Colonic mucosa (tissue), 4 donors: ENCODE measurements around the gene SLC6A19. TPM values are rescaled to one million over a fixed set of nuclear protein-coding genes. Genes with fewer than 3 reads are reported as not detected.

Experiments
- DNase-seq: peaks from one replicate; pipeline ENCODE4 v3.0.0-alpha.2; 2020
- H3K27ac ChIP-seq: fragments of 200-600 bp; one replicate; pipeline ENCODE4 v1.8.0; 2021
- H3K27me3 ChIP-seq: fragments of 200-600 bp; one replicate; pipeline ENCODE4 v1.8.0; 2021
- H3K36me3 ChIP-seq: fragments of 200-600 bp; one replicate; pipeline ENCODE4 v1.8.0; 2021
- H3K4me1 ChIP-seq: fragments of 200-600 bp; one replicate; pipeline ENCODE4 v1.8.0; 2021; ENCODE audit warnings: mild to moderate bottlenecking
- H3K4me3 ChIP-seq: fragments of 200-600 bp; one replicate; pipeline ENCODE4 v1.8.0; 2021
- H3K9ac ChIP-seq, 2 donors: one replicate each; pipeline ENCODE4 v1.7.0; 2013; ENCODE audit warnings: control low read depth in 2 of 2, low read depth in 2 of 2, low read length in 2 of 2
- H3K9me3 ChIP-seq: fragments of 200-600 bp; one replicate; pipeline ENCODE4 v1.8.0; 2021
- intact Hi-C: fragments of 100-400 bp; cut with DNase I; formaldehyde crosslinking; loops from one replicate; pipeline ENCODE4 v1.14.1; 2022
- total RNA-seq, 2 donors: library from RNA; stranded (reverse); fragmentation: NEBNext Ultra II Directional in 1 of 2; extraction: Animal tissue kit (Norgen Biotek cat#: 25700) in 1 of 2; gene quantifications; one replicate each; pipeline ENCODE4 v1.2.1, GENCODE V29; 2021
- TF ChIP-seq, protein P1 (sequence below): fragments of 200-600 bp; IDR thresholded peaks from one replicate; pipeline ENCODE4 v1.8.0; 2022; ENCODE audit warnings: antibody characterized with exemption, mild to moderate bottlenecking
- donor health status: healthy.
- donor health status: DM: no; HTN: no; CAD: no.
- donor health status: DM: no; HTN: no; CAD: no.

Gene SLC6A19
- total RNA-seq, 2 donors from 2014 or later: 0.67 to 56.2 TPM

DNA sequence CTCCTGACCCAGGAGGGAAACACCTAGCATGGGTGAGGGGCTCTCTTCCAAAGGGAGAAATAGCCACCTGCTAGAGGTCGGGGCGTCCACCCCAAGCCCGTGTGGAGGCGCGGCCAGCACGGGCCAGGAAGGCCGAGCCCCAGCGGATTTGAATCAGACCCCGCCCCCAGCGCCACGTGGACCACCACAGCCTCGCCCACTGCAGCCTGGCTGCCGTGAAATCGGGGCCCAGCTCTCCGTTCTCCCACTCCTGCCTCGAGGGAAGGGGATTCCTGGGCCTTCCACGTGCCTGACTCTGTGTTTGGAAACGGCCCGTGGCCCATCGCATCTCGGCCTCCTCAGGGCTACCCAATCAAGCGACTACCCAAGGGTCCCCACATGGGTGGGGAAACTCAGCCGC lies 55.4 kb downstream of the SLC6A19 start:
- TF ChIP-seq, protein P1, sequence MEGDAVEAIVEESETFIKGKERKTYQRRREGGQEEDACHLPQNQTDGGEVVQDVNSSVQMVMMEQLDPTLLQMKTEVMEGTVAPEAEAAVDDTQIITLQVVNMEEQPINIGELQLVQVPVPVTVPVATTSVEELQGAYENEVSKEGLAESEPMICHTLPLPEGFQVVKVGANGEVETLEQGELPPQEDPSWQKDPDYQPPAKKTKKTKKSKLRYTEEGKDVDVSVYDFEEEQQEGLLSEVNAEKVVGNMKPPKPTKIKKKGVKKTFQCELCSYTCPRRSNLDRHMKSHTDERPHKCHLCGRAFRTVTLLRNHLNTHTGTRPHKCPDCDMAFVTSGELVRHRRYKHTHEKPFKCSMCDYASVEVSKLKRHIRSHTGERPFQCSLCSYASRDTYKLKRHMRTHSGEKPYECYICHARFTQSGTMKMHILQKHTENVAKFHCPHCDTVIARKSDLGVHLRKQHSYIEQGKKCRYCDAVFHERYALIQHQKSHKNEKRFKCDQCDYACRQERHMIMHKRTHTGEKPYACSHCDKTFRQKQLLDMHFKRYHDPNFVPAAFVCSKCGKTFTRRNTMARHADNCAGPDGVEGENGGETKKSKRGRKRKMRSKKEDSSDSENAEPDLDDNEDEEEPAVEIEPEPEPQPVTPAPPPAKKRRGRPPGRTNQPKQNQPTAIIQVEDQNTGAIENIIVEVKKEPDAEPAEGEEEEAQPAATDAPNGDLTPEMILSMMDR: no peak
- DNase-seq: no peak
- intact Hi-C loops: no loop called here
- Histone ChIP-seq H3K27ac (no peak overlapping the region), H3K36me3 (no peaks in the 10 kb centered on the region), H3K9me3 (no peaks in the 10 kb centered on the region), H3K4me1 (no peaks in the 10 kb centered on the region), H3K4me3 (no peak overlapping the region), H3K9ac (no peak overlapping the region), H3K27me3 (no peaks in the 10 kb centered on the region)

DNA sequence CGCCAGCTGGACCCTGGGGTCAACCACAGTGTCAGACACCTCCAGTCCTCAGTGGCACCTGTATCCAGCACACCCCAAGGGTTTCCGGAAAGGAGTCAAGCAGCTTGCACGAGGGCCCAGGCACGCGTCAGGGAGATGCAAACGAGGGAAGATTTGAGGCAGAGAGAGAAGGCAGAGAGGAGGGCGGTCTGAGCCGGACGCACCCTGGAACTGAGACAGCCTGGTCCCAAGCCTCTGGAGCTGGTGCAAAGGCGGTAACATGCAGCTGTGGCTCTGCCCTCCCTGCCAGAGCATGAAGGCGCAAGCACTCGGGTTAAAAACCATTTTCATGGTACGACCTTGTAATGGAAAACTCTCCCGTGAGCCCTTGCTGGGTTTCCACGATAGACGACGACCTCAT lies 56.0 kb downstream of the SLC6A19 start:
- no peaks in the 10 kb centered on the region for H3K27me3 ChIP-seq
- no peak overlapping the region for H3K9ac ChIP-seq
- no peak overlapping the region for H3K27ac ChIP-seq
- no peak for DNase-seq
- TF ChIP-seq, protein P1: no peak
- intact Hi-C loops: no loop called here
- H3K9me3 ChIP-seq: no peaks in the 10 kb centered on the region
- no peaks in the 10 kb centered on the region for H3K36me3 ChIP-seq
- H3K4me1 ChIP-seq: no peaks in the 10 kb centered on the region
- H3K4me3 ChIP-seq: no peak overlapping the region

DNA sequence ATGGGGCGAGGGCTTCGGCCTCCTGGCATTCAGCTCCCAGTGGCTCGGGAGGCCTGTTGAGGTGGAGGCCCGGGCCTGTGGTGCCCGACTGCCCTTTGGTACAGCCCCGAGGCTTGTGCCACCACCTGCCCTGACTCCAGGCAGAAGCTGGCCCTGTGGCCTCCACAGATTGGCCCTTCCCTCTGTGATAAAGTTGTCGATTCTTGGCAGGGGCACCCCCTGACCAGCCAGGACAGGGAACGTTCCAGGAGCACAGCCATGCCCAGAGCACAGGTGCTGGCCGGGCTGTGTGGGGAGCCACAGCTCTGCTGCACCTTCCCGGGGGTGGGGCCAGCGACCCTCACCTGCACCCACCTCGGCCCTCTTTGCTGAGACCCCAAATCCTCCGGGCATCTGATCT lies 56.4 kb downstream of the SLC6A19 start:
- no peak overlapping the region for H3K9ac ChIP-seq
- no peaks in the 10 kb centered on the region for H3K9me3 ChIP-seq
- TF ChIP-seq, protein P1: no peak
- no peaks in the 10 kb centered on the region for H3K27me3 ChIP-seq
- no peak overlapping the region for H3K27ac ChIP-seq
- no peaks in the 10 kb centered on the region for H3K36me3 ChIP-seq
- intact Hi-C loops: no loop called here
- no peak overlapping the region for H3K4me3 ChIP-seq
- DNase-seq: no peak
- H3K4me1 ChIP-seq: no peaks in the 10 kb centered on the region

DNA sequence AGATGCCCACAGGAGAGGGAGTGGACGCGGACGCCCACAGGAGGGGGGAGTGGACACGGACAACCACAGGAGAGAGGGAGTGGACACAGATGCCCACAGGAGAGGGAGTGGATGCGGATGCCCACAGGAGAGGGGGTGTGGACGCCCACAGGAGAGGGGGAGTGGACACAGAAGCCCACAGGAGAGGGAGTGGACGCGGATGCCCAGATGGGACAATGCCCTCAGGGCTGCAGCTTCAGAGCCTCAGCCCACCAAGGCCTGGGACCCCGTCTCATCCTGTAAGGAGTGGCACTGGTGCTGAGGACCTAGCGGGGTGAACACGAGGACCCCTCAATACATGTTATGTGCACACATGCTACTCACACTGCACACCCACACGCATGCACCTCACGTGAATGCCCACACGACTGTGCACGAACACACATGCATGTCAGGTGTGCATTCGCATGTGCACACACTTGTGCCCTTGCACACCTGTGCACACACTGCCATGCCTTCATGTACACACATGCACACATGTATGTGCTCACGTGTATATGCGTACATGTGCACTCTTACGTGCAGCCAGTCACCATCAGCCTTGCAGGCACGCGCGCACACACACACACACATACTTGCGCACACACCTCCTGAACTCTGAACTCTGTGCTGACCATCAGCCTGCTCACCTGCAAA lies 58.5 kb downstream of the SLC6A19 start:
- intact Hi-C loops: no loop called here
- Histone ChIP-seq H3K9me3 (no peaks in the 10 kb centered on the region), H3K27me3 (no peaks in the 10 kb centered on the region), H3K4me3 (no peak overlapping the region), H3K36me3 (no peaks in the 10 kb centered on the region), H3K9ac (no peak overlapping the region), H3K27ac (no peak overlapping the region), H3K4me1 (no peaks in the 10 kb centered on the region)
- TF ChIP-seq, protein P1: no peak
- no peak for DNase-seq

DNA sequence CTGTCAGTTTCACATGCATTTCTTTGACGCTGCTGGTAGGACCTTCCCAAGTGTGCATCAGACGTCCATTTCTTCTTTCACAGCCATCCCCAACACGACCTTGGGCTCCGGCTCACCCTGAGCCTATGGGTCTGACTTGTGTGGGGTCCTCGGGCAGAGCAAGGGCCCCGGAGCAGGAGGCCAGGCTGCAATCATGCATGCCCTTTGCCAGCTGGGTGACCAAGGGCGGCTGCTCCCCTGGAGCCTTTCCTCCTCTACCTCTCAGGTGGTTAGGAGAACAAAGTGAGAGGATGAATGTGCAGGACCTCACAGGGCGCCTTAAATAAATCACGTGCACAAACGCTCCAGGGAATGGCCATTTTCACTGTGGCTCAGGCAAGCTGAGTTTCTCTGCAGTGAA lies 60.2 kb downstream of the SLC6A19 start:
- intact Hi-C loops: no loop called here
- Histone ChIP-seq H3K9me3 (no peaks in the 10 kb centered on the region), H3K4me1 (no peaks in the 10 kb centered on the region), H3K27me3 (no peaks in the 10 kb centered on the region), H3K27ac (no peak overlapping the region), H3K4me3 (no peak overlapping the region), H3K36me3 (no peaks in the 10 kb centered on the region), H3K9ac (no peak overlapping the region)
- TF ChIP-seq, protein P1: no peak
- no peak for DNase-seq
